GM12878 (cell line): Measurements from ENCODE around the gene B3GALT4. TPM values are rescaled to one million over a fixed set of nuclear protein-coding genes. Genes with fewer than 3 reads are reported as not detected.

Experiments used
- BHLHE40 ChIP-seq, 2 experiments: fragments of 450-650 bp in 1 of 2; IDR thresholded peaks; 2 replicates each; pipeline ENCODE4 v1.6.1; 2011 to 2017; ENCODE audit warnings: low read depth in 2 of 2, borderline replicate concordance in 1 of 2, improper control_type of control experiment in 1 of 2, low read length in 1 of 2, mild to moderate bottlenecking in 1 of 2
- CUX1 ChIP-seq: IDR thresholded peaks from 2 replicates; pipeline ENCODE4 v1.6.1; 2012; ENCODE audit warnings: improper control_type of control experiment, low read depth, low read length; ENCODE audit not compliant: insufficient replicate concordance
- MTA2 ChIP-seq: fragments of 450-650 bp; IDR thresholded peaks from 2 replicates; pipeline ENCODE4 v1.6.1; 2016; ENCODE audit warnings: low read depth, mild to moderate bottlenecking, moderate library complexity
- polyA plus RNA-seq, 11 experiments: library from polyadenylated mRNA; depleted of rRNA in 4 of 11; unstranded in 6 of 11; stranded (reverse) in 5 of 11; fragments of >200 nt; fragmentation: Nextera tagmentation in 4 of 11; fragmentation: Illumina TruSeq in 1 of 11; extraction: Ambion mirVana in 4 of 11; extraction: Trizol in 1 of 11; gene quantifications; 1 replicate in 1 of 11; 2 replicates in 10 of 11; pipeline versions ENCODE4 v1.2.1 to v1.2.3, GENCODE V29; 2011 to 2016; ENCODE audit warnings: inconsistent platforms in 2 of 11, missing spikeins in 2 of 11, low read depth in 1 of 11
- total RNA-seq, 4 experiments: library from RNA; depleted of rRNA in 3 of 4; stranded (reverse); fragments of >200 nt in 3 of 4; fragmentation: Illumina TruSeq in 1 of 4; extraction: Trizol in 1 of 4; gene quantifications; 2 replicates each; pipeline versions ENCODE4 v1.2.1 to v1.2.3, GENCODE V29; 2013 to 2021

B3GALT4 gene
- total and polyA plus RNA-seq, 10 of the 15 experiments (the other 5 are each of a cell fraction or from before 2014, with no cell fraction given), result 0.27 to 8.2 (median 2.6) TPM

- TF ChIP-seq CUX1, result no peak
- TF ChIP-seq BHLHE40 (IDR thresholded peaks at IDR 0.05; ENCODE audit: borderline replicate concordance in 1 of 2, low read depth in 2 of 2, low read length in 1 of 2), result peak; percentile 76 to 86
- TF ChIP-seq MTA2, result peak; percentile 92
Measured at GRCh38 chr6:33288921-33289783, 12.2 kb downstream of the B3GALT4 start, which contains the start of the genes PFDN6 and WDR46 (continued).
